KBM-7 (cell line): ENCODE data around the gene IFT74.
A peak's percentile ranks its signal among the peaks of the same experiment; 100 is the strongest.

Experiments
- DNase-seq: peaks from one replicate; pipeline ENCODE4 v3.0.0-alpha.2; 2015
- in situ Hi-C: fragments of 300-500 bp; cut with MboI; formaldehyde crosslinking; loops from 2 replicates; pipeline ENCODE4 v1.14.3; 2020; ENCODE audit warnings: low sequenced_read_pairs, low pct_unique_long_range_greater_than_20kb, mixed read lengths

Gene IFT74

GRCh38 chr9:26956860-26957233, 635 bp downstream of the IFT74 start:
- in situ Hi-C loops: no loop called here
- DNase-seq: no peak

GRCh38 chr9:26971721-26972120, 15.5 kb downstream of the IFT74 start:
- DNase-seq: no peak
- in situ Hi-C loops: no loop called here

- DNase-seq: no peak
- in situ Hi-C loops: no loop called here
Observed at GRCh38 chr9:26973989-26974388, 17.8 kb downstream of the IFT74 start.

GRCh38 chr9:26974927-26975326, 18.7 kb downstream of the IFT74 start:
- in situ Hi-C loops: no loop called here
- no peak for DNase-seq

GRCh38 chr9:26975728-26976707, 19.8 kb downstream of the IFT74 start:
- peak; percentile 72 for DNase-seq

GRCh38 chr9:26983340-26983739, 27.1 kb downstream of the IFT74 start:
- in situ Hi-C loops: no loop called here
- no peak for DNase-seq

More at GRCh38 chr9:26975728-26976707, 19.8 kb downstream of the IFT74 start:
- in situ Hi-C loops: no loop called here

GRCh38 chr9:26995810-26996209, 39.6 kb downstream of the IFT74 start:
- in situ Hi-C loops: no loop called here
- DNase-seq: no peak

- no peak for DNase-seq
- in situ Hi-C loops: no loop called here
Observed at GRCh38 chr9:27003426-27004077, 47.3 kb downstream of the IFT74 start.

- in situ Hi-C loops: no loop called here
- no peak for DNase-seq
Observed at GRCh38 chr9:27005491-27005890, 49.3 kb downstream of the IFT74 start, which contains the start of gene LRRC19. TSS of gene LRRC19 (minus strand) at chr9:27005672. CDS start at chr9:26999694, 5,978 bp downstream.

- in situ Hi-C loops: no loop called here
- no peak for DNase-seq
Observed at GRCh38 chr9:27019589-27019988, 63.4 kb downstream of the IFT74 start.

GRCh38 chr9:27022920-27023319, 66.7 kb downstream of the IFT74 start:
- in situ Hi-C loops: no loop called here

GRCh38 chr9:27029186-27029585, 73.0 kb downstream of the IFT74 start:
- in situ Hi-C loops: loop anchor here (25.0 kb wide), 1 partner anchor 233 kb away; no protein-coding TSS in a partner anchor

More at GRCh38 chr9:27022920-27023319, 66.7 kb downstream of the IFT74 start:
- DNase-seq: peak; percentile 4

GRCh38 chr9:27033815-27034403, 77.7 kb downstream of the IFT74 start:
- DNase-seq: peak; percentile 55
- in situ Hi-C loops: loop anchor here (25.0 kb wide), 1 partner anchor 228 kb away; no protein-coding TSS in a partner anchor

More at GRCh38 chr9:27029186-27029585, 73.0 kb downstream of the IFT74 start:
- no peak for DNase-seq

- DNase-seq: no peak
- in situ Hi-C loops: loop anchor here (25.0 kb wide), 1 partner anchor 225 kb away; no protein-coding TSS in a partner anchor
Observed at GRCh38 chr9:27037499-27037898, 81.3 kb downstream of the IFT74 start.

GRCh38 chr9:27041746-27042145, 85.5 kb downstream of the IFT74 start:
- in situ Hi-C loops: loop anchor here (25.0 kb wide), 1 partner anchor 221 kb away; no protein-coding TSS in a partner anchor
- no peak for DNase-seq

GRCh38 chr9:27042476-27042875, 86.3 kb downstream of the IFT74 start:
- in situ Hi-C loops: loop anchor here (25.0 kb wide), 1 partner anchor 220 kb away; no protein-coding TSS in a partner anchor
- no peak for DNase-seq

GRCh38 chr9:27043176-27043575, 87.0 kb downstream of the IFT74 start:
- in situ Hi-C loops: loop anchor here (25.0 kb wide), 1 partner anchor 219 kb away; no protein-coding TSS in a partner anchor
- DNase-seq: no peak

GRCh38 chr9:27047136-27047535, 90.9 kb downstream of the IFT74 start:
- no peak for DNase-seq
- in situ Hi-C loops: loop anchor here (25.0 kb wide), 1 partner anchor 215 kb away; no protein-coding TSS in a partner anchor

GRCh38 chr9:27053369-27054022, 97.3 kb downstream of the IFT74 start:
- DNase-seq: no peak
- in situ Hi-C loops: no loop called here
